ENCODE measurements around the gene CHAMP1.

DNA sequence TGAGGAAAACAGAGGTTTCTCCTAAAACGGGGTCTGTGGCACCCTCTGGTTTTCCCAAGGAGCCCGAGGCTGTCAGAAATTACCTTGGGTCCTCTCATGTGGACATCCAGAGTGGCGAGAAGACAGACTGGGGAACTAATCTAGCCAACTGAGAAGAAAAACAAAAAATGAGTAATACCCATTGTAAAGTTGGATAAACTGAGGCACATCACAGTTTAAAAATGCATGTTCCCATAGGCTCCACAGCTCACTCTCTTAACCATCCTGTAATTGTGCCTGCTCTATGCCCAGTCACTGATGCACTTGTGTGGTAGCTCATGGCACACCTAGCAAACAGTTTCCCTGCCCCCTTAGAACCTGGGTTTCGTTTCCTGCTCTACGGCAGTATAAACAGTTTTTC is 48.1 kb upstream of the CHAMP1 start:
- TF ChIP-seq POLR2A (IDR thresholded peaks at IDR 0.05; ENCODE audit: low read depth, low read length) (no peak), MYC (IDR thresholded peaks at IDR 0.05; ENCODE audit: low read depth, low read length) (no peak), POLR2AphosphoS5 (IDR thresholded peaks at IDR 0.05; ENCODE audit: insufficient read depth, low read depth, low read length) (no peak), JUN (IDR thresholded peaks at IDR 0.05; ENCODE audit: borderline replicate concordance, insufficient read depth, insufficient read length, low read depth) (no peak)
- TF ChIP-seq, protein P1, sequence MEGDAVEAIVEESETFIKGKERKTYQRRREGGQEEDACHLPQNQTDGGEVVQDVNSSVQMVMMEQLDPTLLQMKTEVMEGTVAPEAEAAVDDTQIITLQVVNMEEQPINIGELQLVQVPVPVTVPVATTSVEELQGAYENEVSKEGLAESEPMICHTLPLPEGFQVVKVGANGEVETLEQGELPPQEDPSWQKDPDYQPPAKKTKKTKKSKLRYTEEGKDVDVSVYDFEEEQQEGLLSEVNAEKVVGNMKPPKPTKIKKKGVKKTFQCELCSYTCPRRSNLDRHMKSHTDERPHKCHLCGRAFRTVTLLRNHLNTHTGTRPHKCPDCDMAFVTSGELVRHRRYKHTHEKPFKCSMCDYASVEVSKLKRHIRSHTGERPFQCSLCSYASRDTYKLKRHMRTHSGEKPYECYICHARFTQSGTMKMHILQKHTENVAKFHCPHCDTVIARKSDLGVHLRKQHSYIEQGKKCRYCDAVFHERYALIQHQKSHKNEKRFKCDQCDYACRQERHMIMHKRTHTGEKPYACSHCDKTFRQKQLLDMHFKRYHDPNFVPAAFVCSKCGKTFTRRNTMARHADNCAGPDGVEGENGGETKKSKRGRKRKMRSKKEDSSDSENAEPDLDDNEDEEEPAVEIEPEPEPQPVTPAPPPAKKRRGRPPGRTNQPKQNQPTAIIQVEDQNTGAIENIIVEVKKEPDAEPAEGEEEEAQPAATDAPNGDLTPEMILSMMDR (IDR thresholded peaks at IDR 0.05; ENCODE audit: extremely low read depth in 1 of 2, insufficient read depth in 1 of 2, low read depth in 1 of 2, low read length in 2 of 2), result no peak
- TF ChIP-seq, protein P2, sequence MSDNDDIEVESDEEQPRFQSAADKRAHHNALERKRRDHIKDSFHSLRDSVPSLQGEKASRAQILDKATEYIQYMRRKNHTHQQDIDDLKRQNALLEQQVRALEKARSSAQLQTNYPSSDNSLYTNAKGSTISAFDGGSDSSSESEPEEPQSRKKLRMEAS (IDR thresholded peaks at IDR 0.05; ENCODE audit: insufficient read depth, insufficient read length), result no peak

Data from endothelial cell of umbilical vein (primary cell).